H1 (cell line): ENCODE results near the gene TP63. TPM values are rescaled to one million over a fixed set of nuclear protein-coding genes. Genes with fewer than 3 reads are reported as not detected.

Experiments used
- CTCF ChIA-PET: fragments of 300-600 bp; sonication (Branson Sonifier 250); formaldehyde crosslinking; loops from one replicate; lab custom pipeline; 2021; ENCODE audit not compliant: partially characterized antibody; lab: Charles Lee
- POLR2A ChIA-PET: fragments of 300-600 bp; sonication (Branson Sonifier 250); formaldehyde crosslinking; loops from one replicate; lab custom pipeline; 2021; ENCODE audit warnings: inconsistent platforms; ENCODE audit not compliant: partially characterized antibody; lab: Charles Lee
- DNase-seq, 2 experiments: peaks; one replicate each; pipeline versions ENCODE4 v3.0.0 to v3.0.0-alpha.2; 2010 to 2022; ENCODE audit warnings: low spot score in 2 of 2, low read depth in 1 of 2, mixed read lengths in 1 of 2
- FAIRE-seq: peaks from 2 replicates; lab custom pipeline; 2011; peaks lifted over from hg19 to GRCh38; lab: Jason Lieb, UNC
- H2AFZ ChIP-seq: 2 replicates; pipeline ENCODE4 v1.8.1; 2012; ENCODE audit warnings: low read length, inconsistent platforms
- H2AK5ac ChIP-seq: 2 replicates; pipeline ENCODE4 v1.6.1; 2013; ENCODE audit warnings: low read depth, low read length
- H2BK120ac ChIP-seq: replicated peaks from 2 replicates; pipeline ENCODE3; 2013; ENCODE audit warnings: low read depth, low read length, inconsistent platforms
- H2BK12ac ChIP-seq: 2 replicates; pipeline ENCODE4 v1.6.1; 2013; ENCODE audit warnings: low read depth, low read length
- H2BK15ac ChIP-seq: 2 replicates; pipeline ENCODE4 v1.6.1; 2013; ENCODE audit warnings: low read length
- H2BK20ac ChIP-seq: 2 replicates; pipeline ENCODE4 v1.6.1; 2013; ENCODE audit warnings: low read length
- H2BK5ac ChIP-seq: 2 replicates; pipeline ENCODE4 v1.6.1; 2013; ENCODE audit warnings: low read depth, low read length
- H3K14ac ChIP-seq: 2 replicates; pipeline ENCODE4 v1.6.1; 2013; ENCODE audit warnings: inconsistent platforms; ENCODE audit not compliant: insufficient read length
- H3K18ac ChIP-seq: 2 replicates; pipeline ENCODE4 v1.6.1; 2013; ENCODE audit warnings: low read length; ENCODE audit errors: extremely low read depth
- H3K23ac ChIP-seq: 2 replicates; pipeline ENCODE4 v1.6.1; 2013; ENCODE audit warnings: inconsistent platforms; ENCODE audit not compliant: insufficient read length
- H3K23me2 ChIP-seq: 2 replicates; pipeline ENCODE4 v1.6.1; 2013; ENCODE audit warnings: low read depth, low read length
- H3K27ac ChIP-seq: 2 replicates; pipeline ENCODE4 v1.6.1; 2011; ENCODE audit warnings: low read depth, low read length, inconsistent platforms
- H3K27me3 ChIP-seq, 4 experiments: replicated peaks in 1 of 4; 1 replicate in 1 of 4; 2 replicates in 3 of 4; pipeline versions ENCODE4 v1.6.1 to v1.8.1; 2011 to 2013; ENCODE audit warnings: low read length in 3 of 4, mild to moderate bottlenecking in 3 of 4, inconsistent platforms in 2 of 4, mixed read lengths in 2 of 4, moderate library complexity in 1 of 4; ENCODE audit not compliant: control insufficient read depth in 3 of 4, insufficient read depth in 3 of 4; ENCODE audit errors: extremely low read depth in 1 of 4
- H3K36me3 ChIP-seq, 4 experiments: 2 replicates each; pipeline versions ENCODE4 v1.6.1 to v1.8.1; 2011 to 2013; ENCODE audit warnings: mild to moderate bottlenecking in 4 of 4, low read length in 3 of 4, moderate library complexity in 2 of 4, control low read depth in 1 of 4, inconsistent platforms in 1 of 4; ENCODE audit not compliant: insufficient read depth in 4 of 4, control insufficient read depth in 2 of 4
- H3K4ac ChIP-seq: replicated peaks from 2 replicates; pipeline ENCODE3; 2013; ENCODE audit warnings: low read length, low read depth, mixed read lengths, inconsistent platforms; ENCODE audit not compliant: insufficient read length
- H3K4me1 ChIP-seq, 4 experiments: replicated peaks in 1 of 4; 1 replicate in 1 of 4; 2 replicates in 3 of 4; pipeline versions ENCODE4 v1.6.1 to v1.8.1; 2011 to 2013; ENCODE audit warnings: low read length in 3 of 4, inconsistent platforms in 2 of 4, mixed read lengths in 1 of 4; ENCODE audit not compliant: insufficient read depth in 4 of 4, control insufficient read depth in 3 of 4
- H3K4me2 ChIP-seq, 2 experiments: 2 replicates each; pipeline versions ENCODE4 v1.6.1 to v1.8.1; 2011 to 2013; ENCODE audit warnings: low read depth in 2 of 2, low read length in 2 of 2, control low read depth in 1 of 2, inconsistent platforms in 1 of 2, mild to moderate bottlenecking in 1 of 2; ENCODE audit not compliant: insufficient read depth in 1 of 2
- H3K4me3 ChIP-seq, 4 experiments: fragments of 200-600, 300-600 bp in 1 of 4; sonication (generic), shearing (Covaris generic), sonication (Bioruptor Twin) in 1 of 4; 2 replicates each; pipeline versions ENCODE4 v1.5.1 to v1.8.1; 2011 to 2016; ENCODE audit warnings: low read length in 4 of 4, low read depth in 3 of 4, control low read depth in 2 of 4, inconsistent platforms in 2 of 4, mild to moderate bottlenecking in 2 of 4, mixed read lengths in 1 of 4, moderate library complexity in 1 of 4; ENCODE audit not compliant: insufficient read depth in 2 of 4; ENCODE audit errors: extremely low read depth in 1 of 4
- H3K56ac ChIP-seq: replicated peaks from 2 replicates; pipeline ENCODE3; 2013; ENCODE audit warnings: low read depth, mild to moderate bottlenecking, mixed read lengths, low read length, inconsistent platforms; ENCODE audit not compliant: insufficient read length
- H3K79me1 ChIP-seq: 2 replicates; pipeline ENCODE4 v1.6.1; 2013; ENCODE audit warnings: low read depth, low read length, control low read depth
- H3K79me2 ChIP-seq, 2 experiments: 2 replicates each; pipeline versions ENCODE4 v1.6.1 to v1.8.1; 2012 to 2013; ENCODE audit warnings: low read length in 2 of 2, mild to moderate bottlenecking in 2 of 2, inconsistent platforms in 1 of 2; ENCODE audit not compliant: insufficient read depth in 2 of 2, control insufficient read depth in 1 of 2
- H3K9ac ChIP-seq, 4 experiments: replicated peaks in 1 of 4; 1 replicate in 1 of 4; 2 replicates in 3 of 4; pipeline versions ENCODE4 v1.6.1 to v1.8.1; 2011 to 2013; ENCODE audit warnings: low read depth in 3 of 4, low read length in 3 of 4, control low read depth in 2 of 4, mild to moderate bottlenecking in 2 of 4, moderate library complexity in 2 of 4, inconsistent platforms in 1 of 4; ENCODE audit errors: extremely low read depth in 1 of 4
- H3K9me3 ChIP-seq, 2 experiments: 2 replicates each; pipeline versions ENCODE4 v1.6.1 to v1.8.1; 2012 to 2013; ENCODE audit warnings: mild to moderate bottlenecking in 2 of 2, moderate library complexity in 2 of 2, control low read depth in 1 of 2, inconsistent platforms in 1 of 2, low read depth in 1 of 2, low read length in 1 of 2, mixed read lengths in 1 of 2; ENCODE audit not compliant: insufficient read depth in 2 of 2
- H4K20me1 ChIP-seq, 2 experiments: replicated peaks in 1 of 2; 2 replicates each; pipeline versions ENCODE3 to v1.8.1; 2011 to 2013; ENCODE audit warnings: inconsistent platforms in 2 of 2, low read length in 2 of 2, mild to moderate bottlenecking in 1 of 2; ENCODE audit not compliant: insufficient read depth in 2 of 2, control insufficient read depth in 1 of 2
- H4K5ac ChIP-seq: 2 replicates; pipeline ENCODE4 v1.6.1; 2013; ENCODE audit warnings: low read length, low read depth, mixed read lengths, inconsistent platforms; ENCODE audit not compliant: insufficient read length
- H4K8ac ChIP-seq: 2 replicates; pipeline ENCODE4 v1.8.0; 2013; ENCODE audit warnings: mild to moderate bottlenecking, moderate library complexity, low read length, inconsistent platforms; ENCODE audit not compliant: insufficient read depth; ENCODE audit errors: extremely low read depth
- H4K91ac ChIP-seq: replicated peaks from 2 replicates; pipeline ENCODE3; 2013; ENCODE audit warnings: low read length, mixed read lengths, inconsistent platforms; ENCODE audit not compliant: insufficient read length
- CBX8 ChIP-seq: fragments of 300-800, 300-1000 bp; sonication (generic); IDR thresholded peaks from 2 replicates; pipeline ENCODE4 v1.7.1; 2016; ENCODE audit warnings: low read depth, low read length, borderline replicate concordance
- CREB1 ChIP-seq: IDR thresholded peaks from 2 replicates; pipeline ENCODE4 v1.6.1; 2012; ENCODE audit warnings: inconsistent platforms
- NANOG ChIP-seq: IDR thresholded peaks from 2 replicates; pipeline ENCODE4 v1.6.1; 2011; ENCODE audit warnings: low read length, low read depth, mild to moderate bottlenecking, inconsistent platforms; ENCODE audit not compliant: insufficient read depth, poor library complexity, severe bottlenecking
- NRF1 ChIP-seq: IDR thresholded peaks from 2 replicates; pipeline ENCODE4 v1.6.1; 2011; ENCODE audit warnings: mild to moderate bottlenecking, low read depth, low read length, improper control_type of control experiment
- PHF8 ChIP-seq: fragments of 200-600 bp; sonication (generic); conservative IDR thresholded peaks from 2 replicates; pipeline ENCODE4 v1.7.1; 2012; ENCODE audit warnings: low read depth, mild to moderate bottlenecking, inconsistent platforms, low read length, moderate library complexity
- POU5F1 ChIP-seq: IDR thresholded peaks from 2 replicates; pipeline ENCODE4 v1.6.1; 2011; ENCODE audit warnings: low read depth, mild to moderate bottlenecking, low read length, moderate library complexity
- ZNF274 ChIP-seq: IDR thresholded peaks from 2 replicates; pipeline ENCODE4 v1.7.0; 2012; ENCODE audit warnings: low read length, borderline replicate concordance; ENCODE audit errors: extremely low read depth
- WGBS, 2 experiments: shearing (Covaris generic) in 1 of 2; methylation state at CpG; one replicate each; pipeline versions ENCODE4 v1.1.6 to v1.1.7; 2013 to 2015; ENCODE audit warnings: low lambda C conversion rate in 2 of 2, mixed read lengths in 2 of 2, inconsistent platforms in 1 of 2, low coverage in 1 of 2, missing lambda C conversion rate in 1 of 2; ENCODE audit not compliant: insufficient replicate concordance in 2 of 2, insufficient coverage in 1 of 2, insufficient read length in 1 of 2; ENCODE audit errors: extremely low coverage in 1 of 2, missing lambda C conversion rate in 1 of 2; 5-methylcytosine and 5-hydroxymethylcytosine counted together
- polyA plus RNA-seq, 7 experiments: library from polyadenylated mRNA; depleted of rRNA in 3 of 7; stranded (reverse) in 5 of 7; unstranded in 2 of 7; fragments of >200 nt in 5 of 7; fragments of 200-250 nt in 2 of 7; gene quantifications; 1 replicate in 5 of 7; 2 replicates in 1 of 7; 4 replicates in 1 of 7; pipeline versions ENCODE4 v1.2.1 to v1.2.3, GENCODE V29; 2011 to 2013; ENCODE audit warnings: missing spikeins in 2 of 7, mixed read lengths in 2 of 7
- total RNA-seq: library from RNA; stranded (reverse); fragmentation: NEBNext Ultra II Directional; extraction: Animal tissue kit (Norgen Biotek cat#: 25700); gene quantifications from 2 replicates; pipeline ENCODE4 v1.2.1, GENCODE V29; 2021

TP63 gene
- total and polyA plus RNA-seq, 2 of the 8 experiments (the other 6 are each of a cell fraction or from before 2014, with no cell fraction given), result not detected

- CTCF ChIA-PET, result interaction anchor here (1.5 to 7.1 kb wide), 5 partner anchors 36 to 637 kb away, joined by 5 to 68 read pairs (median 8); partner anchors contain the start of gene CLDN1
- Histone ChIP-seq H2AFZ (no peak overlapping the region), H3K9me3 (no peaks in the 10 kb centered on the region)
- no peak for TF ChIP-seq NRF1
- TF ChIP-seq NANOG, result no peak
- TF ChIP-seq POU5F1, result no peak
- TF ChIP-seq CREB1, result no peak
- no peak for TF ChIP-seq ZNF274
- no peak for TF ChIP-seq PHF8
- TF ChIP-seq CBX8, result no peak
- TF ChIP-seq, all 59 proteins: peak for 0
- DNase-seq (no peak), FAIRE-seq (no peak)
- POLR2A ChIA-PET, result no interaction called here
- no peak overlapping the region for H3K18ac ChIP-seq
- H2BK120ac ChIP-seq, result no peak overlapping the region
- H4K8ac ChIP-seq, result no peak overlapping the region
- H3K27me3 ChIP-seq, result no peaks in the 10 kb centered on the region
- H3K56ac ChIP-seq, result no peak overlapping the region
- no peak overlapping the region for H2BK12ac ChIP-seq
- no peak overlapping the region for H3K23ac ChIP-seq
- no peak overlapping the region for H4K91ac ChIP-seq
- H3K9ac ChIP-seq, result no peak overlapping the region
- 90% methylated on average over 1 of the region's 1 CpG; no CpG with 5 or more reads in 1 of the 2 experiments for WGBS, 2 experiments
- no peaks in the 10 kb centered on the region for H4K20me1 ChIP-seq
- no peak overlapping the region for H3K27ac ChIP-seq
- H3K23me2 ChIP-seq, result no peaks in the 10 kb centered on the region
- H2AK5ac ChIP-seq, result no peak overlapping the region
- H2BK5ac ChIP-seq, result no peak overlapping the region
- no peak overlapping the region for H3K4me2 ChIP-seq
- no peak overlapping the region for H3K14ac ChIP-seq
- no peak overlapping the region for H3K4ac ChIP-seq
- H3K4me1 ChIP-seq, result no peaks in the 10 kb centered on the region
- H2BK20ac ChIP-seq, result no peak overlapping the region
- H3K36me3 ChIP-seq, result no peaks in the 10 kb centered on the region
- H3K79me2 ChIP-seq, result no peaks in the 10 kb centered on the region
- H4K5ac ChIP-seq, result no peak overlapping the region
- no peak overlapping the region for H3K4me3 ChIP-seq
- H2BK15ac ChIP-seq, result no peak overlapping the region
- H3K79me1 ChIP-seq, result no peaks in the 10 kb centered on the region
Observed at GRCh38 chr3:189685291-189685690, 54.1 kb downstream of the TP63 start.
